Upper lobe of left lung (tissue), 6 donors: ENCODE measurements around the gene REC8. TPM values are rescaled to one million over a fixed set of nuclear protein-coding genes. Genes with fewer than 3 reads are reported as not detected.
A peak's percentile ranks its signal among the peaks of the same experiment; 100 is the strongest.

ENCODE experiments used
- ATAC-seq, 2 donors: fragments of 200-7000 bp; cut with Tn5 transposase; one replicate each; pipeline ENCODE4 v1.9.1; 2022; ENCODE audit warnings: mild to moderate bottlenecking in 2 of 2, moderate library complexity in 2 of 2; ENCODE audit not compliant: low FRiP score in 2 of 2
- DNase-seq, 2 donors: peaks; one replicate each; pipeline ENCODE4 v3.0.0-alpha.2; 2019 to 2020
- H3K27ac ChIP-seq, 4 donors: fragments of 200-600 bp; sonication (generic); one replicate each; pipeline ENCODE4 v1.5.1; 2016 to 2019
- H3K27me3 ChIP-seq, 4 donors: fragments of 200-600 bp; sonication (generic); one replicate each; pipeline ENCODE4 v1.5.1; 2017 to 2019
- H3K36me3 ChIP-seq, 4 donors: fragments of 200-600 bp; sonication (generic); one replicate each; pipeline ENCODE4 v1.5.1; 2016 to 2019
- H3K4me1 ChIP-seq, 4 donors: fragments of 200-600 bp; sonication (generic); one replicate each; pipeline ENCODE4 v1.5.1; 2018 to 2019
- H3K4me3 ChIP-seq, 4 donors: fragments of 200-600 bp; sonication (generic); one replicate each; pipeline ENCODE4 v1.5.1; 2017 to 2019; ENCODE audit warnings: mild to moderate bottlenecking in 2 of 4, moderate library complexity in 1 of 4
- H3K9me3 ChIP-seq, 4 donors: fragments of 200-600 bp; sonication (generic); one replicate each; pipeline ENCODE4 v1.5.1; 2018 to 2019
- CTCF ChIP-seq, 6 experiments: fragments of 450-650 bp in 4 of 6; fragments of 200-600 bp in 2 of 6; sonication (generic) in 2 of 6; IDR thresholded peaks; one replicate each; pipeline ENCODE4 v1.5.1; 2016 to 2019; ENCODE audit warnings: antibody characterized with exemption in 6 of 6
- EP300 ChIP-seq, 4 donors: sonication (generic); formaldehyde crosslinking; IDR thresholded peaks; one replicate each; pipeline ENCODE4 v1.5.1; 2017; ENCODE audit warnings: antibody characterized with exemption in 4 of 4, control low read depth in 2 of 4
- POLR2A ChIP-seq, 4 donors: fragments of 450-650 bp; IDR thresholded peaks; one replicate each; pipeline ENCODE4 v1.5.1; 2016 to 2017; ENCODE audit warnings: antibody characterized with exemption in 4 of 4, mild to moderate bottlenecking in 2 of 4
- POLR2AphosphoS5 ChIP-seq, 2 donors: sonication (generic); formaldehyde crosslinking; IDR thresholded peaks; one replicate each; pipeline ENCODE4 v1.5.1; 2017; ENCODE audit warnings: antibody characterized with exemption in 2 of 2
- WGBS, 2 donors: methylation state at CpG; one replicate each; pipeline ENCODE4 v1.1.5; 2017 to 2018; 5-methylcytosine and 5-hydroxymethylcytosine counted together
- total RNA-seq, 6 donors: library from RNA; depleted of rRNA in 4 of 6; stranded (reverse); fragments of >200 nt in 4 of 6; gene quantifications; one replicate each; pipeline versions ENCODE4 v1.1.0 to v1.2.1, GENCODE V29; 2016 to 2021
- donor health status: DM: no; HTN: no; CAD: no; lungs with moderate emphysema.
- donor health status: DM: no; HTN: yes; CAD: no; lungs with severe emphysema.

Gene REC8
- total RNA-seq, 6 donors from 2014 or later = 16.0 to 76.5 (median 29.4) TPM

- DNase-seq (peak in 1 of 2 donors; percentile 70), ATAC-seq (no peak)
- Histone ChIP-seq H3K9me3 (no peaks in the 10 kb centered on the region), H3K4me1 (peaks cover 30 to 52% (median 31%) of the 10 kb centered on the region in 4 donors), H3K36me3 (peaks cover 35 to 83% (median 62%) of the 10 kb centered on the region in 4 donors), H3K27me3 (no peaks in the 10 kb centered on the region), H3K4me3 (no peak overlapping the region), H3K27ac (peak overlapping the region in 1 of 4 donors; percentile 90)
- TF ChIP-seq POLR2AphosphoS5 (IDR thresholded peaks at IDR 0.05) = no peak
- TF ChIP-seq EP300 (IDR thresholded peaks at IDR 0.05) = no peak
- TF ChIP-seq POLR2A (IDR thresholded peaks at IDR 0.05) = no peak
- WGBS, 2 donors = 83 to 97% methylated on average over 9 of the region's 14 CpGs
Measured at GRCh38 chr14:24164518-24164991, 7.3 kb upstream of the REC8 start.

DNA sequence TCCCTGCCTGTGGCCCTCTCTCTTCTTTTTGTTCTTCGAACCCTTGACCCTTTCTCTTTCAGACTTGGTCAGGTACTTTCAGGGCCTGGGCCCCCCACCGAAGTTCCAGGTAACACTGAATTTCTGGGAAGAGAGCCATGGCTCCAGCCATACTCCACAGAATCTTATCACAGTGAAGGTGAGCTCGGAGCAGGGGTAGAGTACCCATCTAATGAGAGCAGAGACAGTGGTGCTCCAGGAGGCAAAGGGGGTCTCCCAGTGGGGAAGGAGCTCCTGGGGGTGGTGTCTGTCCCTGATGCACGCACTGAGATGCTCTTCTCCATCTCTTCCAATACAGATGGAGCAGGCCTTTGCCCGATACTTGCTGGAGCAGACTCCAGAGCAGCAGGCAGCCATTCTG lies 6.1 kb upstream of the REC8 start:
- H3K9me3 ChIP-seq = no peaks in the 10 kb centered on the region
- DNase-seq (no peak), ATAC-seq (no peak)
- peaks cover 25 to 44% (median 26%) of the 10 kb centered on the region in 4 donors for H3K4me1 ChIP-seq
- peaks cover 35 to 80% (median 57%) of the 10 kb centered on the region in 4 donors for H3K36me3 ChIP-seq
- WGBS, 2 donors = 82 to 84% methylated on average over 5 of the region's 5 CpGs
- no peak overlapping the region for H3K27ac ChIP-seq
- no peaks in the 10 kb centered on the region for H3K27me3 ChIP-seq
- TF ChIP-seq POLR2AphosphoS5 (IDR thresholded peaks at IDR 0.05) = no peak
- TF ChIP-seq POLR2A (IDR thresholded peaks at IDR 0.05) = no peak
- no peak for TF ChIP-seq EP300 (IDR thresholded peaks at IDR 0.05)
- no peak for TF ChIP-seq CTCF (IDR thresholded peaks at IDR 0.05)
- H3K4me3 ChIP-seq = no peak overlapping the region

DNA sequence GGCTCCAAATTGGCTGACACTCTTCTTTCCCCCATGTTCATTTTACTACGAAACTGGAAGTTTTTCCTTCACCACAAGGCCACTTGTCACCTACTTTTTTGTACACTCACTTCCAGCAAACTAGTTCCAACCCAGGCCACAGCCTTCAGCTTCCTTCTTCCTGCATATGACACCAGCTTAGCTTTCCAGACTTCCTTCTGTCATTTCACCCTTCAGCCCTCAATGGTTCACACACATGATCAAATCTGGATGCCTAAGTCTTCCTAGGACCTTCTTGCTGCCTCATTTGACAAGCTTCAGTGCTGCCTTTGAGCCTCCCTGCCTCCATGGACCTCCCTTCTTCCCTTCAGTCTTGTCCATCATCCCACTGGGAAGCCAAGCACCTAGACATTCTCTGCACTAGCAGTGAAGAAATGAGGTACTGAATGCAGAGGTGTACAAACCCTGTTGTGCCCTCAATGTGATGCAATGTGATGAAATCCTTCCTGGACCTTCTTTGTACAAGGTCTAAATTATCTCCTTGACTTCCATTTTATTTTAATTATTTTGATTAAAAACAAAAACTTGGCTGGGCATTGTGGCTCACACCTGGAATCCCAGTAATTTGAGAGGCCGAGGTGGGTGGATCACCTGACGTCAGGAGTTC lies 4.3 kb upstream of the REC8 start:
- Histone ChIP-seq H3K36me3 (peaks cover 35 to 85% (median 61%) of the 10 kb centered on the region in 4 donors), H3K27ac (peak overlapping the region in 2 of 4 donors; percentile 12 to 24), H3K4me1 (peaks cover 18 to 41% (median 20%) of the 10 kb centered on the region in 4 donors), H3K4me3 (no peak overlapping the region), H3K27me3 (no peaks in the 10 kb centered on the region), H3K9me3 (no peaks in the 10 kb centered on the region)
- ATAC-seq = no peak
- peak in 1 of 2 donors; percentile 41 for DNase-seq
- TF ChIP-seq EP300 (IDR thresholded peaks at IDR 0.05) = no peak
- no peak for TF ChIP-seq POLR2AphosphoS5 (IDR thresholded peaks at IDR 0.05)
- no peak for TF ChIP-seq POLR2A (IDR thresholded peaks at IDR 0.05)
- TF ChIP-seq CTCF (IDR thresholded peaks at IDR 0.05) = no peak
- 77 to 81% methylated on average over 3 of the region's 3 CpGs for WGBS, 2 donors

DNA sequence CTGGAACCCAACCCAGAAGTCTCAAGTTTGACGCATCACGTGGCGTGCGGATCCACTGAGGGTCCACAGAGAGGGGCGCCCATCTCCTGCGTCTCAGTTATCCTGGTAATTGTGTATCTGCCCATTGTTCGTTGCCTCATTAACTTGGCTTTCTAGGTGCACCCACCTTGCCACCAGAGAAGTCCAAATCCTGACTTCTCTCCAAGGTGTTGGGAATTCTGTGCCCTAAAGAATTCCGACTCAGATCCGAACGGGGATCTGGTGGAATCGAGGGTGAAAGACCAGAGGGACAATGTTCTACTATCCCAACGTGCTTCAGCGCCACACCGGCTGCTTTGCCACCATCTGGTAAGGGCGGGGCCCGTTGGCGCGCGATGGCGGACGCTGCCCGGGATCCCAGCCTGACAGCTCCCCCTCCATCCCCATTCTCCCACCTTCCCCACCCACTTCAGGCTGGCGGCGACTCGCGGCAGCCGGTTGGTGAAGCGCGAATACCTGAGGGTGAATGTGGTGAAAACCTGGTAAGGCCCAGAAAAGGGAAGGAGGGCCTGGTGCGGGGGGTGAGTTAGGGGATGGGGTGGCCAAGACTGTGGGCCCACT lies 481 bp downstream of the REC8 start:
- peak overlapping the region in 3 of 4 donors; percentile 10 to 52 (median 22) for H3K27ac ChIP-seq
- ATAC-seq = no peak
- WGBS, 2 donors = 55 to 64% methylated on average over 28 to 30 of the region's 30 CpGs
- H3K36me3 ChIP-seq = peaks cover 0 to 75% (median 47%) of the 10 kb centered on the region in 4 donors
- H3K9me3 ChIP-seq = no peaks in the 10 kb centered on the region
- H3K4me1 ChIP-seq = peaks cover 0 to 10% (median 6%) of the 10 kb centered on the region in 4 donors
- H3K27me3 ChIP-seq = no peaks in the 10 kb centered on the region
- TF ChIP-seq EP300 (IDR thresholded peaks at IDR 0.05) (no peak), POLR2A (IDR thresholded peaks at IDR 0.05) (no peak), CTCF (IDR thresholded peaks at IDR 0.05) (no peak), POLR2AphosphoS5 (IDR thresholded peaks at IDR 0.05) (no peak)
- peak overlapping the region in 3 of 4 donors; percentile 34 to 45 (median 43) for H3K4me3 ChIP-seq
- peak in 1 of 2 donors; percentile 85 for DNase-seq

DNA sequence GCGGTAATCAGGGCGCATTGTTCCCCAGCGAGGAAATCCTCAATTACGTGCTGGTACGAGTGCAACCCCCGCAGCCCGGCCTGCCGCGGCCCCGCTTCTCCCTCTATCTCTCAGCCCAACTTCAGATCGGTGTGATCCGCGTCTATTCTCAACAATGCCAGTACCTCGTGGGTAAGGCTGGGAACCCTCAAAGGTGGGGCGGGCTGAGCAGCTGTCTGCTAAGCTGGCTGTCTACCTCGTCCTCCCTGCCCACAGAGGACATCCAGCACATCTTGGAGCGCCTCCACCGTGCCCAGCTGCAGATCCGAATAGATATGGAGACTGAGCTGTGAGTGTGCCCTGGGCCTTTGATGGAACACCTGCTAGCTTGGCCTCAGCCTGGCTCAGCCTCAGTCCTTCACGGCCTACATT lies 996 bp downstream of the REC8 start:
- peak overlapping the region in 2 of 4 donors; percentile 43 to 45 for H3K4me3 ChIP-seq
- DNase-seq = peak in 1 of 2 donors; percentile 82
- no peak overlapping the region for H3K27ac ChIP-seq
- H3K9me3 ChIP-seq = no peaks in the 10 kb centered on the region
- H3K27me3 ChIP-seq = no peaks in the 10 kb centered on the region
- peaks cover 0 to 10% (median 6%) of the 10 kb centered on the region in 4 donors for H3K4me1 ChIP-seq
- no peak for ATAC-seq
- WGBS, 2 donors = 80 to 81% methylated on average over 18 to 20 of the region's 20 CpGs
- TF ChIP-seq POLR2A (IDR thresholded peaks at IDR 0.05) (no peak), CTCF (IDR thresholded peaks at IDR 0.05) (no peak), EP300 (IDR thresholded peaks at IDR 0.05) (no peak)
- H3K36me3 ChIP-seq = peaks cover 0 to 75% (median 49%) of the 10 kb centered on the region in 4 donors
